K562 (cell line): Measurements from ENCODE around the gene QRFPR. TPM values are rescaled to one million over a fixed set of nuclear protein-coding genes. Genes with fewer than 3 reads are reported as not detected.

ENCODE experiments used
- ATAC-seq: fragments of 200-7000 bp; cut with Tn5 transposase; 3 replicates; pipeline ENCODE4 v1.9.1; 2020; ENCODE audit warnings: moderate library complexity
- BruUV-seq: library from RNA; stranded (reverse); fragments of 400-500 nt; replicated peaks from 2 replicates; lab custom pipeline; 2021; lab: Mats Ljungman, UMichigan
- CTCF ChIA-PET: fragments of 300-600 bp; formaldehyde crosslinking; extraction: SDS; loops from one replicate; lab custom pipeline; 2021; ENCODE audit warnings: low intra/inter-chr PET ratio; lab: Yijun Ruan, JAX
- POLR2A ChIA-PET: fragments of 300-600, 350-650 bp; sonication (Branson Sonifier 250); formaldehyde crosslinking; extraction: SDS; loops from one replicate; lab custom pipeline; 2021; ENCODE audit warnings: antibody characterized with exemption, inconsistent platforms; lab: Yijun Ruan, JAX
- DNase-seq, 4 experiments: peaks; one replicate each; pipeline versions ENCODE4 v3.0.0 to v3.0.0-alpha.2; 2011 to 2018; ENCODE audit warnings: low spot score in 3 of 4, mixed read lengths in 3 of 4; ENCODE audit errors: extremely low read depth in 1 of 4
- FAIRE-seq: peaks from 2 replicates; lab custom pipeline; 2011; peaks lifted over from hg19 to GRCh38; lab: Jason Lieb, UNC
- H2AFZ ChIP-seq: 2 replicates; pipeline ENCODE4 v1.6.0; 2011; ENCODE audit warnings: low read depth, low read length, control low read depth, inconsistent platforms
- H3K27ac ChIP-seq: fragments of 200-600 bp; 3 replicates; pipeline ENCODE4 v1.8.0; 2011; ENCODE audit warnings: low read depth, mild to moderate bottlenecking, control low read depth, inconsistent platforms, low read length, moderate library complexity, mixed read lengths; ENCODE audit errors: extremely low read depth
- H3K27me3 ChIP-seq, 2 experiments: fragments of 300-600 bp in 1 of 2; 2 replicates in 1 of 2; 3 replicates in 1 of 2; pipeline versions ENCODE4 v1.6.0 to v1.8.0; 2011; ENCODE audit warnings: inconsistent platforms in 2 of 2, low read length in 2 of 2, mild to moderate bottlenecking in 1 of 2, mixed read lengths in 1 of 2, moderate library complexity in 1 of 2; ENCODE audit not compliant: control insufficient read depth in 2 of 2, insufficient read depth in 2 of 2
- H3K36me3 ChIP-seq: fragments of 300-600 bp; 3 replicates; pipeline ENCODE4 v1.8.0; 2011; ENCODE audit warnings: mild to moderate bottlenecking, low read length, inconsistent platforms; ENCODE audit not compliant: control insufficient read depth, insufficient read depth
- H3K4me1 ChIP-seq, 2 experiments: fragments of 200-600 bp in 1 of 2; replicated peaks in 1 of 2; 2 replicates in 1 of 2; 3 replicates in 1 of 2; pipeline versions ENCODE4 v1.5.1 to v1.8.0; 2011; ENCODE audit warnings: inconsistent platforms in 2 of 2, low read length in 2 of 2, mild to moderate bottlenecking in 1 of 2, mixed read lengths in 1 of 2, moderate library complexity in 1 of 2; ENCODE audit not compliant: control insufficient read depth in 2 of 2, insufficient read depth in 2 of 2
- H3K4me2 ChIP-seq: 2 replicates; pipeline ENCODE4 v1.6.1; 2011; ENCODE audit warnings: low read length, control low read depth, inconsistent platforms, mixed read lengths; ENCODE audit not compliant: insufficient read depth
- H3K4me3 ChIP-seq: fragments of 200-600 bp; sonication (generic), shearing (Covaris generic); 2 replicates; pipeline ENCODE4 v1.5.1; 2016; ENCODE audit warnings: control low read depth, inconsistent platforms
- H3K79me2 ChIP-seq: fragments of 200-600 bp; 3 replicates; pipeline ENCODE4 v1.8.0; 2011; ENCODE audit warnings: low read length, inconsistent platforms; ENCODE audit not compliant: control insufficient read depth, insufficient read depth
- H3K9ac ChIP-seq, 2 experiments: 2 replicates each; pipeline versions ENCODE4 v1.6.0 to v1.6.1; 2011; ENCODE audit warnings: low read depth in 2 of 2, low read length in 2 of 2, control low read depth in 1 of 2, inconsistent platforms in 1 of 2, mild to moderate bottlenecking in 1 of 2, mixed read lengths in 1 of 2; ENCODE audit not compliant: insufficient read depth in 1 of 2
- H3K9me1 ChIP-seq: one replicate; pipeline ENCODE4 v1.6.0; 2011; ENCODE audit warnings: inconsistent platforms, mild to moderate bottlenecking, low read length, moderate library complexity; ENCODE audit not compliant: control insufficient read depth, insufficient read depth
- H3K9me3 ChIP-seq: replicated peaks from 2 replicates; pipeline ENCODE4 v1.5.1; 2011; ENCODE audit warnings: low read depth, low read length, inconsistent platforms; ENCODE audit not compliant: control insufficient read depth, insufficient read depth
- H4K20me1 ChIP-seq: replicated peaks from 2 replicates; pipeline ENCODE4 v1.6.1; 2011; ENCODE audit warnings: low read length, inconsistent platforms, mixed read lengths; ENCODE audit not compliant: control insufficient read depth, insufficient read depth
- CC2D1A ChIP-seq: fragments of 450-650 bp; IDR thresholded peaks from 2 replicates; pipeline ENCODE4 v1.6.1; 2017; ENCODE audit warnings: mild to moderate bottlenecking
- CEBPG ChIP-seq, 3 experiments: fragments of 200-800 bp in 1 of 3; sonication (Bioruptor generic) in 1 of 3; sonication (generic) in 1 of 3; formaldehyde crosslinking in 1 of 3; IDR thresholded peaks in 2 of 3; conservative IDR thresholded peaks in 1 of 3; 2 replicates each; pipeline versions ENCODE4 v1.6.1 to v1.8.0; 2016 to 2022; ENCODE audit warnings: missing compliant biosample characterization in 2 of 3, missing genetic modification characterization in 2 of 3, mild to moderate bottlenecking in 1 of 3, missing genetic modification reagents in 1 of 3
- ELF4 ChIP-seq: fragments of 450-650 bp; formaldehyde crosslinking; IDR thresholded peaks from 2 replicates; pipeline ENCODE4 v1.4.0; 2022; ENCODE audit warnings: missing genetic modification characterization
- ERF ChIP-seq: fragments of 450-650 bp; formaldehyde crosslinking; IDR thresholded peaks from 2 replicates; pipeline ENCODE4 v1.4.0; 2020; ENCODE audit warnings: mild to moderate bottlenecking, mixed read lengths
- FOXJ3 ChIP-seq: sonication (generic); formaldehyde crosslinking; IDR thresholded peaks from 2 replicates; pipeline ENCODE4 v1.4.0; 2020; ENCODE audit warnings: mild to moderate bottlenecking, missing genetic modification reagents
- MCM2 ChIP-seq: fragments of 450-650 bp; IDR thresholded peaks from 2 replicates; pipeline ENCODE4 v1.6.1; 2017; ENCODE audit warnings: low read depth, mild to moderate bottlenecking
- OTX1 ChIP-seq: fragments of 450-650 bp; formaldehyde crosslinking; IDR thresholded peaks from 2 replicates; pipeline ENCODE4 v1.4.0; 2022; ENCODE audit warnings: mild to moderate bottlenecking
- PHF21A ChIP-seq: fragments of 450-650 bp; IDR thresholded peaks from 2 replicates; pipeline ENCODE4 v1.6.1; 2017; ENCODE audit warnings: low read depth, borderline replicate concordance
- ZBTB26 ChIP-seq: fragments of 450-650 bp; formaldehyde crosslinking; IDR thresholded peaks from 2 replicates; pipeline ENCODE4 v1.4.0; 2022; ENCODE audit warnings: missing genetic modification characterization
- ZNF407 ChIP-seq: fragments of 450-650 bp; IDR thresholded peaks from 2 replicates; pipeline ENCODE4 v1.6.1; 2016; ENCODE audit warnings: low read depth
- ZNF780A ChIP-seq: fragments of 250-450 bp; sonication (Bioruptor Pico); IDR thresholded peaks from 2 replicates; pipeline ENCODE4 v1.5.0; 2021; ENCODE audit warnings: mild to moderate bottlenecking
- WGBS: fragments of 100-300 bp; shearing (Covaris generic); methylation state at CpG from one replicate; pipeline ENCODE4 v1.1.6; 2016; ENCODE audit warnings: low coverage, mixed read lengths; ENCODE audit not compliant: insufficient coverage; ENCODE audit errors: missing lambda C conversion rate; 5-methylcytosine and 5-hydroxymethylcytosine counted together
- in situ Hi-C: fragments of 300-500 bp; cut with MboI; formaldehyde crosslinking; loops from 4 replicates; pipeline ENCODE4 v1.15.0; 2018; ENCODE audit warnings: inconsistent platforms, mixed read lengths
- intact Hi-C: fragments of 100-400 bp; cut with micrococcal nuclease; formaldehyde crosslinking; loops from 2 replicates; pipeline ENCODE4 v1.14.2; 2022
- polyA plus RNA-seq, 8 experiments: library from polyadenylated mRNA; depleted of rRNA in 4 of 8; stranded (reverse) in 5 of 8; unstranded in 3 of 8; fragments of >200 nt; fragmentation: Nextera tagmentation in 2 of 8; fragmentation: Illumina TruSeq in 1 of 8; extraction: Ambion mirVana in 2 of 8; extraction: Trizol in 1 of 8; gene quantifications; 2 replicates each; pipeline versions ENCODE4 v1.2.1 to v1.2.3, GENCODE V29; 2011 to 2014; ENCODE audit warnings: inconsistent platforms in 1 of 8, missing spikeins in 1 of 8
- total RNA-seq, 7 experiments: library from RNA; depleted of rRNA in 6 of 7; stranded (reverse); fragments of >200 nt in 6 of 7; fragmentation: Illumina TruSeq in 2 of 7; extraction: Trizol in 2 of 7; gene quantifications; 2 replicates each; pipeline versions ENCODE4 v1.2.1 to v1.2.3, GENCODE V29; 2011 to 2021; ENCODE audit warnings: low replicate concordance in 1 of 7

QRFPR gene
- total and polyA plus RNA-seq, 9 of the 15 experiments (the other 6 are each of a cell fraction or from before 2014, with no cell fraction given), result not detected

- CTCF ChIA-PET, result no interaction called here
- no peaks in the 10 kb centered on the region for H3K79me2 ChIP-seq
- TF ChIP-seq ZNF407 (no peak), ELF4 (CRISPR knock-in tag) (no peak), ZBTB26 (CRISPR knock-in tag) (no peak), FOXJ3 (CRISPR knock-in tag) (no peak), MCM2 (no peak), ERF (CRISPR knock-in tag) (no peak), ZNF780A (CRISPR knock-in tag) (no peak), OTX1 (CRISPR knock-in tag) (no peak), CEBPG (CRISPR knock-in tag; IDR thresholded peaks at IDR 0.05) (no peak), CEBPG (tag; conservative IDR thresholded peaks at IDR 0.05 in 1 of 2, IDR thresholded peaks at IDR 0.05 in 1 of 2) (no peak), PHF21A (no peak), CC2D1A (no peak)
Measured at GRCh38 chr4:121360495-121360894, 20.3 kb downstream of the QRFPR start.

More at GRCh38 chr4:121360495-121360894, 20.3 kb downstream of the QRFPR start:
- Histone ChIP-seq H3K9me1 (no peaks in the 10 kb centered on the region), H3K36me3 (no peaks in the 10 kb centered on the region), H3K4me3 (no peak overlapping the region), H3K9me3 (no peaks in the 10 kb centered on the region), H3K27ac (no peak overlapping the region), H2AFZ (no peak overlapping the region), H3K27me3 (no peaks in the 10 kb centered on the region), H3K4me2 (no peak overlapping the region), H3K4me1 (no peaks in the 10 kb centered on the region), H3K9ac (no peak overlapping the region), H4K20me1 (no peaks in the 10 kb centered on the region)
- DNase-seq, result no peak
- FAIRE-seq, result no peak
- BruUV-seq, result no TSS peak
- intact Hi-C loops, result no loop called here
- ATAC-seq, result no peak
- in situ Hi-C loops, result no loop called here
- 0% methylated on average over 1 of the region's 1 CpG for WGBS
- POLR2A ChIA-PET, result no interaction called here
